ENCODE data around the gene TMUB1. TPM values are rescaled to one million over a fixed set of nuclear protein-coding genes. Genes with fewer than 3 reads are reported as not detected.
A peak's percentile ranks its signal among the peaks of the same experiment; 100 is the strongest.

Gene TMUB1
- total RNA-seq, 4 donors from 2014 or later = 38.4 to 57.2 (median 44.7) TPM

DNA sequence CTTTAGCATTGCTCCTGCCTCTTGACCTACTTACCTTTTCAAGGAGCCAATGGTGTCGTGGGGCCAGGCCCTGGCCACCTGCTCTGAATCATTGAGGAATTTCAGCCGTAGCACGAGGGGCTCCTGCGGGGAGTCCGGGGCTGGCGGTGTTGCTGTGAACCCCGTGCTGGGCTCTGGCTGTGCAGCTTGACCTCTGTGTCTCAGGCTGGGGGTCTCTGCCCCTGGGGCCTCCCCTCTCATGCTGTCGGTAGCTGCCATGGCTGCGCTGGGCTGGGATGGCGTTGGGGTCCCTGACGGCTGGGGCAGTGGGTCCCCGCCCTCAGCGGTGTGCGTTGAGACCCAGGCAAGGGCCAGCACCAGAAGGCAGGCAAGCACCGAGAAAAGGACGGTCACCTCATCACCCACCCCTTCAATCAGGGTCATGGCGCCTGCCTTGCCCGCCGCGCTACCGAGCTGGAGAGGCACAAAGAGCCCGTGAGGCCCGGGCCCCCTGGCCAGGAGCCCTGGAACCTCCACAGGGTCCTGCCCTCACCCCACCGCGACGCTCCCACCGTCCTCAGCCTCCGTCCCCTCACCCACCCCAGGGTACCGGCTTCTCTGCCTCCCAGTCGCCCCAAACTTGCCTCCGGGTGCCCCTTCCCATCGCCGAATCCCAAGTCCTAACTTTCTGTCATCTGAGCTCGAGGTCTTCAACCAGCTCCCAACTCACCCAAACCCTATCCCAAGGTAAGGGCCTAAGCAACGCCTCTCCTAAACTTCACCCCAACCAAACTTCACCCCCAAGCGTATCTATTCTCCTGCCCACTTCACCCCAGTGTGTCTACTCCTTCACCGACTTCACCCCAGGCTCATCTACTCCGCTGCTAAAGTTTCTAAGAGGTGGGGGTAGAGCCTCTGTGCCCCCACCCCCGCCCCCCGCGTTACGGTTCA lies 887 bp downstream of the TMUB1 start:
- Histone ChIP-seq H3K4me1 (peaks cover 8 to 79% (median 41%) of the 10 kb centered on the region in 3 donors), H3K27me3 (no peaks in the 10 kb centered on the region), H3K9me3 (no peaks in the 10 kb centered on the region), H3K4me3 (peak overlapping the region; percentile 81 to 98), H3K27ac (peak overlapping the region; percentile 79 to 98 (median 96)), H3K36me3 (peaks cover 0 to 4% of the 10 kb centered on the region in 2 donors)
- ATAC-seq = no peak
- 8 to 44% methylated on average over 2 to 21 of the region's 42 CpGs for WGBS, 2 donors (ENCODE audit: low coverage in 1 of 2)
- TF ChIP-seq, protein P1, sequence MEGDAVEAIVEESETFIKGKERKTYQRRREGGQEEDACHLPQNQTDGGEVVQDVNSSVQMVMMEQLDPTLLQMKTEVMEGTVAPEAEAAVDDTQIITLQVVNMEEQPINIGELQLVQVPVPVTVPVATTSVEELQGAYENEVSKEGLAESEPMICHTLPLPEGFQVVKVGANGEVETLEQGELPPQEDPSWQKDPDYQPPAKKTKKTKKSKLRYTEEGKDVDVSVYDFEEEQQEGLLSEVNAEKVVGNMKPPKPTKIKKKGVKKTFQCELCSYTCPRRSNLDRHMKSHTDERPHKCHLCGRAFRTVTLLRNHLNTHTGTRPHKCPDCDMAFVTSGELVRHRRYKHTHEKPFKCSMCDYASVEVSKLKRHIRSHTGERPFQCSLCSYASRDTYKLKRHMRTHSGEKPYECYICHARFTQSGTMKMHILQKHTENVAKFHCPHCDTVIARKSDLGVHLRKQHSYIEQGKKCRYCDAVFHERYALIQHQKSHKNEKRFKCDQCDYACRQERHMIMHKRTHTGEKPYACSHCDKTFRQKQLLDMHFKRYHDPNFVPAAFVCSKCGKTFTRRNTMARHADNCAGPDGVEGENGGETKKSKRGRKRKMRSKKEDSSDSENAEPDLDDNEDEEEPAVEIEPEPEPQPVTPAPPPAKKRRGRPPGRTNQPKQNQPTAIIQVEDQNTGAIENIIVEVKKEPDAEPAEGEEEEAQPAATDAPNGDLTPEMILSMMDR (IDR thresholded peaks at IDR 0.05) = no peak
- TF ChIP-seq POLR2AphosphoS5 (IDR thresholded peaks at IDR 0.05) (no peak), POLR2A (IDR thresholded peaks at IDR 0.05) (no peak), EP300 (IDR thresholded peaks at IDR 0.05) (no peak)

DNA sequence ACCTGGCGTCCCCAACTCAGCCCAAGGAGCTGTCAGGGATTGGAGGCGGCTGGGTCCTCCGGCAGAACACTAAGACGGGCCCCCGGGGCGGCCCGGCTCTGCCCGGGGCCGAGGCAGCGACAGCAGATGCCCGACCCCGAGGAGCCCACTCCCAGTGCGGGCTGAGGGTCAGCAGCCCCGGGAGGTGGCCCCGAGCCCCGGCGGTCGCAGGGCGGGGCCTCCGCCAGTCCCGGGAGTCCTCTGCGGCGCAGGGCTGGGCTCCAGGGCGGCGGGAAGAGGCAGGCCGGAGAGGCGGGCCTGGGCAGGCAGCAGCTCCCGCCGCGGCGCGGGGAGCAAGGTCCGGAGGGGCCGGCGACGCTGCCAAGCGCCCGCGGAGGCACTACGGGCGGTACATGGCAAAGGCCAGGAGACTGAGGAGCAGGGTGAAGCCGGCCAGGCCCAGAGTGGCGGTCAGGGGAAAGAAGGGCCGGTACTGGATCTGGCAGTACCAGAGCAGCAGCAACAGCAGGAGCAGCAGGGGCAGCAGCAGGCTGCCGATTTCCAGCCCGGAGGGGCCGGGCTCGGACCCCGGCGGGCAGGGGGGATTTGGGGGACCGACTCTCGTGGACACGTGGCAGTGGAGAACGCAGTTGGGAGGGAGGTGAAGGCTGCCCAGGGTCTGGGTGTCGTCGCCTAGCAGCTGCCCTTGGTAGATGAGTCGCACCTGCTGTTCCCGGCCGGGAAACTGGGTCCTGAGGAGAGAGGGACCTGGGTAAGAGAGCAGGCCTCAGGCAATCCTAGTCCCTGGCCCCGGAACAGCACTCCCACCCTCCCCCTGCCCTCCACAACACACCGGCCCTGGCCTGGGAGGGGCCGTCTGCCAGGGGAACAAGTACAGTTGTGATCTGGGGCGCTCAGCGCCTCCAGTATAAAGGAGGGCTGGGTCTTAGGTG lies 1.9 kb downstream of the TMUB1 start:
- 20 to 100% methylated on average over 1 to 15 of the region's 64 CpGs for WGBS, 2 donors (ENCODE audit: low coverage in 1 of 2)
- Histone ChIP-seq H3K27ac (peak overlapping the region; percentile 79 to 98 (median 96)), H3K4me1 (peaks cover 8 to 83% (median 41%) of the 10 kb centered on the region in 3 donors), H3K36me3 (peaks cover 0 to 14% of the 10 kb centered on the region in 2 donors), H3K9me3 (no peaks in the 10 kb centered on the region), H3K4me3 (peak overlapping the region; percentile 85 to 98), H3K27me3 (no peaks in the 10 kb centered on the region)
- TF ChIP-seq POLR2AphosphoS5 (IDR thresholded peaks at IDR 0.05) (no peak), EP300 (IDR thresholded peaks at IDR 0.05) (no peak), POLR2A (IDR thresholded peaks at IDR 0.05) (no peak)
- TF ChIP-seq, protein P1 (IDR thresholded peaks at IDR 0.05) = no peak
- ATAC-seq = peak; percentile 0

DNA sequence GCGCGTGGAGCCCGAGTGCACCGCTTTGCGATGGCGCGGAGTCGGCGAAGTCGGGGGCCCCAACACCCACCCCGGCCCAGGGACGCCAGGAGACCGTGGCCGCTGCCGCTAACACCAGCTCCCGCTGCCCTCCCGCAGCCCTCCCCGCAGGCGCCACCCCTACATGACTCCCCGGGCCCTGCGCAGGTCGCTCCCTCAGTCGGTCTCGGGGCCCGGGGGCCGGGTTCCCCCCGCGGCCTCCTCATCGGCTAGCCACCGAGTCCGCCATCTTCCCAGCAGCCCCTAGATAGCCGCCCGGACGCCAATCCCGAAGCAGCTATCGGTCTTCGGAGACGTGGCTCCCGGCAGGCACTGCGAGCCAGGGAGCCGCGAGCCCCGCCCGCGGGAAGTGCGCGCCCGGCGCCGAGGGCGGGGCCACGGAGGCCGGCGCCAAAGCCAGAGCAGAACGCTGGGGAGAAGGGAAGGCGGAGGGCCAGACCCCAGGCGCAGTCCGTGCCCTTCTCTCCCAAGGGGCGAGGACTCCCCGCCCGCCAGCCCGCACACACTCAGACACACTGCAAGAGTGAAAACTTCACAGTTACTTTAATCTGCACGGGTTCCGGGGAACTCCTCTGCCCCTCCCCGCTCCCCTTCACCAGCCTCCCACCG lies 2.6 kb downstream of the TMUB1 start, which contains the start of gene FASTK:
Gene FASTK, minus strand, starts transcription at position 288 of the 648 bp plus-strand sequence. Its CDS starts 43 bp downstream, at position 245.
- whole genome bisulfite sequencing, 2 donors (ENCODE audit: low coverage in 1 of 2) = no CpG with 5 or more reads among the region's 66 CpGs

DNA sequence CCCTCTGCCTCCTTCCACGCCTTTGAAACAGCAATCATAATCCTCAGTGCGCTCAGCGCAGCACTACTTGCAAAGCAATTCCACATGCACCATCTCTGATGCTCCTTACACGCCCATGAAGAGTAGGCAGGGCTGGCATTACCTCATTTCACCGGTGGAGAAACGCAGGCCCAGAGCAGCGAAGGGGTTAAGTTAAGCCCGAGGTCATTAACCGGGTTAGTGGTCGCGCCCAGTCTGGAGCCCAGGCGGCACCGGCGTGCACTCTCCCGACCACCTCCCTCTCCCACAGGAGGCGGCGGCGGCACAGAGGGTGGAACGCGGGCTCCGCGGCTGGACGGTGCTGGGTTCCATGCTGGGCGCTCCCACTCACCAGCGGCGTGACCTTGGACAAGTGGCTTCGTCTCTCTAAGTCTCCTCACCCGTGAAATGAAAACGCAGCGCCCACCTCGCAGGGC lies 3.2 kb downstream of the TMUB1 start:
- peak; percentile 1 for ATAC-seq
- TF ChIP-seq POLR2A (IDR thresholded peaks at IDR 0.05) (no peak), POLR2AphosphoS5 (IDR thresholded peaks at IDR 0.05) (no peak), EP300 (IDR thresholded peaks at IDR 0.05) (no peak)
- TF ChIP-seq, protein P1 (IDR thresholded peaks at IDR 0.05) = no peak
- WGBS, 2 donors (ENCODE audit: low coverage in 1 of 2) = 40% methylated on average over 1 of the region's 31 CpGs; no CpG with 5 or more reads in 1 of the 2 donors
- Histone ChIP-seq H3K27me3 (no peaks in the 10 kb centered on the region), H3K4me3 (peak overlapping the region; percentile 85 to 98), H3K27ac (peak overlapping the region; percentile 80 to 98 (median 96)), H3K4me1 (peaks cover 8 to 74% (median 33%) of the 10 kb centered on the region in 3 donors), H3K36me3 (peaks cover 0 to 27% of the 10 kb centered on the region in 2 donors), H3K9me3 (no peaks in the 10 kb centered on the region)

More for the DNA sequence above, 2.6 kb downstream of the TMUB1 start, which contains the start of gene FASTK:
- Histone ChIP-seq H3K27ac (peak within 1 kb of the TSS; percentile 80 to 98 (median 96)), H3K9me3 (no peaks in the 10 kb centered on the region), H3K27me3 (no peaks in the 10 kb centered on the region), H3K4me3 (peak within 1 kb of the TSS; percentile 85 to 98), H3K36me3 (peaks cover 0 to 22% of the 10 kb centered on the region in 2 donors), H3K4me1 (peaks cover 8 to 80% (median 39%) of the 10 kb centered on the region in 3 donors)
- TF ChIP-seq, protein P1 (IDR thresholded peaks at IDR 0.05) = no peak
- TF ChIP-seq POLR2AphosphoS5 (IDR thresholded peaks at IDR 0.05) = peak; percentile 34
- TF ChIP-seq POLR2A (IDR thresholded peaks at IDR 0.05) = peak; percentile 64 to 70
- ATAC-seq = peak; percentile 87

Measured in gastroesophageal sphincter (tissue), 4 donors.